ENCODE data around the gene RHBDL1. TPM values are rescaled to one million over a fixed set of nuclear protein-coding genes. Genes with fewer than 3 reads are reported as not detected.

RHBDL1 gene
- total and polyA plus RNA-seq, 2 experiments from 2014 or later = 8.4 to 10.1 TPM

- Histone ChIP-seq H3K27ac (ENCODE audit: low read depth) (no peak overlapping the region), H3K9me2 (ENCODE audit: insufficient read depth) (no peaks in the 10 kb centered on the region), H3K4me3 (no peak overlapping the region), H3K4me2 (no peak overlapping the region), H4K20me1 (replicated peaks; ENCODE audit: insufficient read depth) (no peaks in the 10 kb centered on the region), H3K36me3 (ENCODE audit: insufficient read depth) (no peaks in the 10 kb centered on the region), H3K79me2 (replicated peaks; ENCODE audit: insufficient read depth) (no peaks in the 10 kb centered on the region), H3K27me3 (ENCODE audit: insufficient read depth) (peaks cover 71% of the 10 kb centered on the region), H3K4me1 (ENCODE audit: insufficient read depth) (peaks cover under 1% of the 10 kb centered on the region; the same call in 1 of the 2 replicates), H2AFZ (no peak overlapping the region), H3F3A (replicated peaks; ENCODE audit: low read depth) (0 out of 2 replicates have a peak, but pooled peaks cover 6% of the 10 kb centered on the region)
- Mint-ChIP-seq H3K27ac (no peak overlapping the region), H3K4me1 (no peaks in the 10 kb centered on the region; the same call in 2 of the 3 replicates), H3K27me3 (ENCODE audit: insufficient read depth, low read depth, poor library complexity) (peaks cover 59% of the 10 kb centered on the region), H3K9me3 (peaks cover 4% of the 10 kb centered on the region; the same call in 1 of the 3 replicates), H3K36me3 (ENCODE audit: low read depth) (no peaks in the 10 kb centered on the region), H3K4me3 (no peak overlapping the region)
- DNase-seq (ENCODE audit: low spot score) = no peak
- no peak for ATAC-seq
- no peak for TF ChIP-seq CTCF (conservative IDR thresholded peaks at IDR 0.05; ENCODE audit: low read depth in 2 of 2)
- TF ChIP-seq ETS1 (IDR thresholded peaks at IDR 0.05) = no peak
- no peak for TF ChIP-seq STAT1 (IDR thresholded peaks at IDR 0.05; ENCODE audit: unreplicated experiment)
- TF ChIP-seq ZNF331 (CRISPR knock-in tag; IDR thresholded peaks at IDR 0.05; ENCODE audit: low read depth) = no peak
- TF ChIP-seq NANOG (IDR thresholded peaks at IDR 0.05; ENCODE audit: borderline replicate concordance) = no peak
- TF ChIP-seq POLR2AphosphoS5 (IDR thresholded peaks at IDR 0.05; ENCODE audit: low read depth) = no peak
- no peak for TF ChIP-seq EZH2 (IDR thresholded peaks at IDR 0.05; ENCODE audit: low read depth, unreplicated experiment)
- TF ChIP-seq ZNF462 (CRISPR knock-in tag; IDR thresholded peaks at IDR 0.05) = no peak
- TF ChIP-seq REST (IDR thresholded peaks at IDR 0.05; ENCODE audit: unreplicated experiment) = no peak
- TF ChIP-seq ZNF114 (CRISPR knock-in tag; IDR thresholded peaks at IDR 0.05) = no peak
- TF ChIP-seq CREB1 (CRISPR knock-in tag; IDR thresholded peaks at IDR 0.05; ENCODE audit: low read depth) = no peak
- TF ChIP-seq JUNB (IDR thresholded peaks at IDR 0.05; ENCODE audit: unreplicated experiment) = no peak
- no peak for TF ChIP-seq EZH2phosphoT487 (IDR thresholded peaks at IDR 0.05; ENCODE audit: unreplicated experiment)
Observed at GRCh38 chr16:711084-711483, 35.6 kb downstream of the RHBDL1 start.
